HEK293T (cell line): ENCODE measurements around the gene CLIC5.

Experiments
- CTCF ChIA-PET: fragments of 350-600 bp; formaldehyde crosslinking; extraction: SDS; loops from one replicate; lab custom pipeline; 2021; ENCODE audit warnings: antibody characterized with exemption, inconsistent platforms; lab: Yijun Ruan, JAX
- POLR2A ChIA-PET: fragments of 350-600 bp; formaldehyde crosslinking; extraction: SDS; loops from one replicate; lab custom pipeline; 2020; ENCODE audit warnings: antibody characterized with exemption, inconsistent platforms; lab: Yijun Ruan, JAX
- DNase-seq: peaks from one replicate; pipeline ENCODE4 v3.0.0; 2012; ENCODE audit warnings: mixed read lengths; ENCODE audit errors: extremely low spot score
- ARNT ChIP-seq: fragments of 450-650 bp; IDR thresholded peaks from 2 replicates; pipeline ENCODE4 v1.6.1; 2017; ENCODE audit warnings: mild to moderate bottlenecking
- BHLHE40 ChIP-seq: fragments of 450-650 bp; IDR thresholded peaks from 2 replicates; pipeline ENCODE4 v1.6.1; 2016; ENCODE audit warnings: mild to moderate bottlenecking, moderate library complexity, borderline replicate concordance
- CTBP1 ChIP-seq: fragments of 450-650 bp; IDR thresholded peaks from 2 replicates; pipeline ENCODE4 v1.6.1; 2016; ENCODE audit warnings: borderline replicate concordance
- ELF4 ChIP-seq: fragments of 450-650 bp; IDR thresholded peaks from 2 replicates; pipeline ENCODE4 v1.6.1; 2017; ENCODE audit warnings: antibody characterized with exemption
- FOXA1 ChIP-seq: fragments of 450-650 bp; IDR thresholded peaks from 2 replicates; pipeline ENCODE4 v1.6.1; 2016; ENCODE audit warnings: mild to moderate bottlenecking
- FOXK2 ChIP-seq: fragments of 450-650 bp; IDR thresholded peaks from 2 replicates; pipeline ENCODE4 v1.6.1; 2016; ENCODE audit warnings: mild to moderate bottlenecking
- FOXM1 ChIP-seq: fragments of 450-650 bp; IDR thresholded peaks from 2 replicates; pipeline ENCODE4 v1.6.1; 2017; ENCODE audit warnings: mild to moderate bottlenecking, borderline replicate concordance
- HDGF ChIP-seq: fragments of 450-650 bp; IDR thresholded peaks from 2 replicates; pipeline ENCODE4 v1.6.1; 2017; ENCODE audit warnings: antibody characterized with exemption, borderline replicate concordance
- L3MBTL2 ChIP-seq: fragments of 450-650 bp; conservative IDR thresholded peaks from 2 replicates; pipeline ENCODE4 v1.6.1; 2016; ENCODE audit warnings: mild to moderate bottlenecking
- LEF1 ChIP-seq: fragments of 450-650 bp; IDR thresholded peaks from 2 replicates; pipeline ENCODE4 v1.6.1; 2017; ENCODE audit warnings: mild to moderate bottlenecking, borderline replicate concordance
- NFRKB ChIP-seq: fragments of 450-650 bp; IDR thresholded peaks from 2 replicates; pipeline ENCODE4 v1.6.1; 2016; ENCODE audit warnings: mild to moderate bottlenecking, moderate library complexity
- PKNOX1 ChIP-seq: fragments of 450-650 bp; IDR thresholded peaks from 2 replicates; pipeline ENCODE4 v1.6.1; 2016
- SP1 ChIP-seq: fragments of 450-650 bp; IDR thresholded peaks from 2 replicates; pipeline ENCODE4 v1.6.1; 2017
- SUZ12 ChIP-seq: fragments of 450-650 bp; IDR thresholded peaks from 2 replicates; pipeline ENCODE4 v1.6.1; 2016; ENCODE audit warnings: mild to moderate bottlenecking
- TARDBP ChIP-seq: fragments of 450-650 bp; IDR thresholded peaks from 2 replicates; pipeline ENCODE4 v1.6.1; 2016
- ZNF384 ChIP-seq: fragments of 450-650 bp; IDR thresholded peaks from 2 replicates; pipeline ENCODE4 v1.6.1; 2016

CLIC5 gene

DNA sequence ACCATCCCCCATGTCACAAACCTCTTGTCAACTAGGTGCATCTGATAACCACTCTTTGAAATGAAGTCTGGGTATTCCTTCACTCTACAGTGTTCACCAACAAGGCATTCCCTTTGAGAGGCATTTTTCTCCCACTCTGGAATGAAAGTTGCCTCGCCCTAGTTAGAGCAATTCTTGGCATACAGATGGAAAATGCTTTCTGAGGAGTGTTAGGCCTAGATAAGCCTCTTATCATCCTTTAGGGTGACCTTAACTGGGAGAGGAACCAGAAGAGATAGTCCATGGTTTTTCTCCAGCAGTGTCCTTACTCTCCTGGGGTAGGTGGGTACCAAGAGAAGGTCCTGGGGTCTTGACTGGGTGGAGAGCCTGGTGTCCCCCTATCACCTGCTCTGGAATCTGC, 14.8 kb downstream of the CLIC5 start:
- no peak for DNase-seq
- ChIA-PET POLR2A (no interaction called here), CTCF (no interaction called here)
- no peak for TF ChIP-seq ZNF384
- no peak for TF ChIP-seq FOXM1
- no peak for TF ChIP-seq SUZ12
- no peak for TF ChIP-seq CTBP1
- TF ChIP-seq NFRKB = no peak
- no peak for TF ChIP-seq L3MBTL2
- no peak for TF ChIP-seq ELF4
- no peak for TF ChIP-seq PKNOX1
- TF ChIP-seq FOXK2 = no peak
- no peak for TF ChIP-seq SP1
- TF ChIP-seq FOXA1 = no peak
- no peak for TF ChIP-seq TARDBP
- no peak for TF ChIP-seq LEF1
- TF ChIP-seq BHLHE40 = no peak
- no peak for TF ChIP-seq ARNT
- TF ChIP-seq HDGF = no peak

DNA sequence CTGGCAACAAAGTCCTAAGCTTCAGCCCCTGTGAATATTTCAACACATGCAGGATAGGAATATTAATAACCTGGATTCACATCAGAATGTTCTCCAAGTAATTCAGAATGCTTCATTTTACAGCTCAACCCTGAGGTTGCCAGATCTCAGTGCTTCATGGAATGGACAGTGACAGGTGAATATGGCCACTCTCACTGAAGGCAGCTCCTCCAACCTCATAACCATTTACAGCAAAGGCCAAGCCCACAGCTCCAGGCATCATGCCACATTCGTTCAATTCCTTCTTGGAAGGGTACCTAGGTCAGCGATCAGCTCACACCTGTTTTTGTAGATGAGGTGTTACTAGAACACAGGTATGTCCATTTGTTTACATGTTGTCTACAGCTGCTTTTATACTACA, 17.1 kb downstream of the CLIC5 start:
- ChIA-PET POLR2A (no interaction called here), CTCF (no interaction called here)
- DNase-seq = no peak
- TF ChIP-seq NFRKB (no peak), L3MBTL2 (no peak), ZNF384 (no peak)

GRCh38 chr6:45997875-45998506, 17.7 kb downstream of the CLIC5 start:
- DNase-seq = no peak
- no peak for TF ChIP-seq ZNF384
- TF ChIP-seq FOXK2 = no peak
- no peak for TF ChIP-seq HDGF
- no peak for TF ChIP-seq L3MBTL2
- no peak for TF ChIP-seq TARDBP
- no peak for TF ChIP-seq SP1
- CTCF ChIA-PET = no interaction called here
- POLR2A ChIA-PET = no interaction called here

DNA sequence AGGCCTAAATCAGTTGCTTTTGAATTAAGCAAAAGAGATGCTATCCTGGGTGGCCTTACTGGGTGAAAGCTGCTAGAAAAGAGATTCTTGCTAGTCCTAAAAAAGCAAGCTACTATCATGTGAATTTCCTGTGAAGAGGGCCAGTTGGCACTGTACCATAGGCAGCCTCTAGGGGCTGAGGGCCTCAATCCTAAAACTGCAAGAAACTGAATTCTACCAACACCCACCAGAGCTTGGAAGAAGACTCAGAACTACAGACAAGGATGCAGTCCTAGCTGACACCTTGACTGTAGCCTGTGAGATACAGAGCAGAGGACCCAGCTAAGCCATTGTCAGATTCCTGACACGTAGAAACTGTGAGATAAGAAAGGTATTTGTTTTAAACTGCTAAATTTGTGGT, 24.5 kb downstream of the CLIC5 start:
- TF ChIP-seq ARNT = no peak
- no peak for TF ChIP-seq SP1
- no peak for TF ChIP-seq PKNOX1
- TF ChIP-seq ELF4 = no peak
- TF ChIP-seq SUZ12 = no peak
- TF ChIP-seq BHLHE40 = no peak
- no peak for TF ChIP-seq FOXA1
- no peak for TF ChIP-seq ZNF384
- TF ChIP-seq HDGF = no peak
- no peak for TF ChIP-seq LEF1
- TF ChIP-seq NFRKB = no peak
- TF ChIP-seq FOXM1 = no peak
- no peak for TF ChIP-seq FOXK2
- no peak for TF ChIP-seq TARDBP
- no peak for TF ChIP-seq L3MBTL2
- TF ChIP-seq CTBP1 = no peak
- ChIA-PET POLR2A (no interaction called here), CTCF (no interaction called here)
- peak; percentile 22 for DNase-seq

DNA sequence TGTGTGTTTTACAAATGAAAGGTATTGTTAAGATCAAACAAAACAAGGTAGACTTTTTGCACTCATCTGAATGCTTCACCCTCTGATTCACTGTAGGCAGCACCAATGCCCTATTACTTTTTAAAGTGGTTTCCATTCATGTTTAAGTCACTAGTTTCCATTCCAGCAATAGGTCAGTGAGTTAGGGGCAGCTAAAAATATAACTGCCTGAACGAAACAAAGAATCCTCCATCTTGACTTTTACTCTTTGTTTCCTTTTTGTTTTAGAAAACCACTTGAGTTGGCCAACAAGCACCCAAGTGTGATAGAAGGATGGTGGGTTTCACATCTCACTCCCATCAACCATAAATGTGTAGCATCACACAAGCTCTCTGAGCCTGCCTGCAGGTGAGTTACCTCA, 25.5 kb downstream of the CLIC5 start:
- CTCF ChIA-PET = no interaction called here
- TF ChIP-seq FOXA1 (no peak), PKNOX1 (no peak), FOXK2 (no peak), NFRKB (no peak), SP1 (no peak), ARNT (no peak), TARDBP (no peak), ZNF384 (no peak), LEF1 (no peak), SUZ12 (no peak), BHLHE40 (no peak), L3MBTL2 (no peak), ELF4 (no peak), FOXM1 (no peak), HDGF (no peak), CTBP1 (no peak)
- POLR2A ChIA-PET = no interaction called here
- no peak for DNase-seq

- ChIA-PET CTCF (no interaction called here), POLR2A (no interaction called here)
- DNase-seq = no peak
Observed at GRCh38 chr6:45988635-45989034, 27.0 kb downstream of the CLIC5 start.

More at GRCh38 chr6:45988635-45989034, 27.0 kb downstream of the CLIC5 start:
- TF ChIP-seq NFRKB = no peak
- TF ChIP-seq ELF4 = no peak
- no peak for TF ChIP-seq PKNOX1
- TF ChIP-seq LEF1 = no peak
- TF ChIP-seq BHLHE40 = no peak
- TF ChIP-seq CTBP1 = no peak
- TF ChIP-seq ARNT = no peak
- TF ChIP-seq L3MBTL2 = no peak
